ENCODE measurements around the gene AFAP1.

Gene AFAP1

GRCh38 chr4:7767966-7768365, 171.7 kb downstream of the AFAP1 start:
- DNase-seq (ENCODE audit: low spot score), result no peak

DNA sequence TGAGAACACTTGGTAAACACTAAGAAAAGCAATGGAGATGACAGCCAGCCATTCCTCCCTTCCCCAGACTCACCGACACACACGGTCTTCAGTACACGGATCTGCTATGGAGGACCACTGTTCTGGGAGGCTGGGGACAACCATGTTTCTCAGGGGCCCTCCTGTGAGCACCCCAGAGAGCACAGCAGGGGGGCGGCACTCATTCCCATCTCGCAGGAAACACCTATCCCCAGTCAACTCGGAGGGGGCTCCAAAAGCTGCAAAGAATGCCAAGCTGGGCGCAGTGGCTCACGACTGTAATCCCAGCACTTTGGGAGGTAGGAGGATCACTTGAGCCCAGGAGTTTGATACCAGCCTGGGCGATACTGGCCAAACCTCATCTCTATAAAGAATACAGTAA, 172.1 kb downstream of the AFAP1 start:
- DNase-seq (ENCODE audit: low spot score), result no peak

DNA sequence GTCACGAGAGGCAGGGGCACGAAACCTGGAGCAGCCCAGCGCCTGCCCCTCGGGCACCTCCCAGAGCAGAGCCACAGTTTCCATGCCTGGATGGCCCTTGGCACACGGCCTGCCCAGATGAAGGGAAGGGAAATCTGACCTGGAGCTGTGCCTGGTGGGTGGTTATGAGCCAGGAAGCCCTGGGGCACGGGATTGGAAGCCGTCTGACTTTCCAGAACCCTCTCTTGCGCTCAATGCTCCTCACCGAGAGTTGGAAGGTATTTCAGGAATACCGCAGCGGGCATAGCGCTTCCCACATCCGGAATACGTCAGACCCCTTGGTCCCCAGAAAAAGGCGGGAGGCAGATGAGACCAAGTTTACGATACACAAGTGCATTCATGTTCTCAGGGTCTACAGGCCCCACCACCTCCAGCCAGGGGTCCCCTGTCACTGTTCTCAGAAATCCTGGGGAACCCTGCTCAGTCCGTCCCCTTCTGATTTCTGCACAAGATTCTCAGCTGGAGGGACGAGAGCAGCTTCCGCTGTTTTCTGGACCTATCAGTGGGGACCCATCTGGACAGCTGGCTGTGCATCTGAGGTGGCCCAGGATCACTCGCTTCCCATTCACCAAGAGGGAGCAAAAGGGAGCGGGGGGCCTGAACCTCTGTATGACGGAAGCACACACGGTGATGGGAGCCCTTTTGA, 172.9 kb downstream of the AFAP1 start:
- DNase-seq (ENCODE audit: low spot score), result peak; percentile 58

DNA sequence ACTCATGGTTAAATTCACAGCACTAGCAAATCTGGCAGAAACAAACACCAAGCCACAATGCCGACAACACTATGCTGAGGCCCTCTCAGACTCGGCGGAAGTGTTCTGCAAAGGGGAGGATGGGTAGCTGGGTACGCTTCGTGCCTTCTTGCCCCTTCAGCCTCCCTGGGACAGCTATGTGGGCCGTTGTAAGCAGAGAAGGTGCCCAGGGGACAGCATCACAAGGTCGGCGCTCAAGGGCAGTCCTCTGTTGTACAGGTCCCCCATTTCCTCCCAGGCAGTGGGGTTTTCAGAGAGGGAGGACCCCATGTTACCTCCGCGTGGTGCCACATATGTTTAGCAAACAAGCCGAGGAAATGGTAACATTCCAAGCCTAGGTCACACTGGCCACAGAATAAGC, 173.6 kb downstream of the AFAP1 start:
- DNase-seq (ENCODE audit: low spot score), result no peak

DNA sequence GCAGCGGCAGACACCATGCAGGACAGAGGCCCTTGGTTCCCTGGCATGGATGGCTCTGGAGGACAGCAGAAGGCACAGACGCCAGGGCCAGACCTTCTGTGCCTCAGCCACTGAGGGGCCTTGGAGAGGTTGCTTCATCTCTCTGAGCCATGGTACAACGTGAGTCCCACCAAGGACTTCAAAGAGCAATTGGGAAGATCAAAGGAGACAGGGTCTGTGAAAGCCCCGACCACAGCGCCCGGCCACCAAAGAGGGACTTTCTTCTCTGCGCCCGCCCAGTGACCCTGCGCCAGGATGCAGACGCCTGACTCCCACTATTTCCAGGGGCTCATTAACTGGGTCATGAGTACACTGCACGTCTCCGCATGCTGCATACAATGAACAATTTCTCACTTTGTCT, 174.0 kb downstream of the AFAP1 start:
- DNase-seq (ENCODE audit: low spot score), result no peak

DNA sequence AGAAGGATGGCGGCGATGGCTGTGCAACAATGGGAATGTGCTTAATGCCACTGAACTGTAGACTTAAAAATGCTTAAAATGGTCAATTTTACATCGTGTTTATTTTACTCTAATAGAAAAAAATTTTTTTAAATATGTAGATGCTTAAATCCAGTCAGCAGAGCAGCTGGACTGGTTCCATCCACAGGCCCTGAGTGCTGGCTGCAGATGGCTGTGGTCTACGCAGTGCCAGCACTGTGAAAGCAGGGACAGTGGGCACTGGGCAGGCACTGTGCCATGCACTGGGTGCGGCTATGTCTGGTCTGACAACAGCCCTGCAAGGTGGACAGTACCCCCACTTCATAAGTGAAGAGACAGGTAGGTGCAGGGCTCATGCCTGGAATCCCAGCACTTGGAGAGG, 175.2 kb downstream of the AFAP1 start:
- no peak for DNase-seq (ENCODE audit: low spot score)

- DNase-seq (ENCODE audit: low spot score), result no peak
Measured at GRCh38 chr4:7763788-7764187, 175.9 kb downstream of the AFAP1 start.

- DNase-seq (ENCODE audit: low spot score), result no peak
Measured at GRCh38 chr4:7763106-7763505, 176.6 kb downstream of the AFAP1 start.

DNA sequence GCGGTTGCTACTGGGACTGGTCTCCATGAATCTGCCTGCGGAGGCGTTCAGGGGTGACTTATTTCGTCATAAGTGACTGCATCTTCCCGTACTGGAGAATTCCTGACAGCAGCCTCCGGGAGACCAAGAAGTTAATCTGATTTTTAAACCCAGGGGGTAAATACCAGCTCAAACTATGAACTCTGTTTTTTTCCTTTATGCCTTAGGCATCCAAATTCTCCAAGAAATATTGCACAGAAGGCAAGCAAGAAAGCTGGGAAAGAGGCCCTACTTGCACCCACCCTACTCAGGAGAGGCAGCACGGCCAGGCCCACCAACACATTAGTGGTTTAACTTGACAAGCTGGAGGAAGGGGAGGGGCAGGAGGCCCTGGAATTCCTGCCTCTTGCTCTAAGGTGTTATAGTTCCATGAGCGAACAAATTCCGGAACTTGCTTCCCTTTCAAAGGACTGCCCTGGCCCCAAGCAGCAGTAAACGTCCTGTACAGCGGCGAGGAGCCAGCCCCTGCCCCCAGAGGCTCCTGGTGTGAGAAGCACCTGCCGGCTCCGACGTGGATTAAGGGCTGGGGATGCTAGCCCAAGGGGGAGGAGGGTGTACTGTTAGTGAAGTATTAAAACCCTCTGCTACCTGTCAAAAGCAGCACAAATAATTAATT, 177.2 kb downstream of the AFAP1 start:
- no peak for DNase-seq (ENCODE audit: low spot score)

DNA sequence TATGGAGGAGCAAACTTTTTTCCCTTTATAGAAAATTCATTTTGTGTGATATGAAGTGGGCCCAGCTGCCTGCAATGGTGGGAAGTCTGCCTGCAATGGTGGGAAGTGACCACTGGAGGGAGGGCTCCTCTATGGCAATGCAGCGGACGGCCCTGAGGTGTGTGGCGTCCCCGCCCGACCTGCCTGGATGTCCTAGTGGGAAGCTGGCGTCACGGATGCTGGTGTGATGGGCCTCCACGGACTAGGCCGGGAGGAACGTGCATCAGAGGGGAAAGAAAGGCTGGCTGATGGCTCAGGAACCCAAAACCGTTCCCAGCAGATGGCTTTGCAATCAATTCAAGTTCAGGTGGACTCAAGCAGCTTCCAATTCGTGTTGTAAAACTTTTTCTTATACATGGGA, 177.9 kb downstream of the AFAP1 start:
- peak; percentile 47 for DNase-seq (ENCODE audit: low spot score)

- no peak for DNase-seq (ENCODE audit: low spot score)
Measured at GRCh38 chr4:7761312-7761711, 178.3 kb downstream of the AFAP1 start.

DNA sequence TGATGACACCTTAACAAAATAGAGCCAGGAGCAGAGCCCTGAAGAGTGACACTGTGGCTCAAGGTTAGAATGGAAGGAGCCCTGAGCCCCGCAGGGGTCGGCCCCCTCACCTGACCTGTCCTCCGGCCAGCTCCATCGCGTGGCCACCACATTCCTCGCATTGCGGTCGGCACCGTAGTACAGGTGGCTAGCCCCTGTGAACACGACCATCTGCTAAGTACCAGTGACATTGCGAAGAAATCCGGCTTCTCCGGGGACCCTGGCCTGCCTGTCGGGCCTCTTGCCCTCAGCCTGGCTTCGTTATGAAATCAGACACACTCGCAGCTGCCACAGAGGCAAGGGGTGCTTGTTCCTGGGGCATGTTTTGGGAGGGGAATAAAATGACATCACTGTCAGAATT, 179.0 kb downstream of the AFAP1 start:
- no peak for DNase-seq (ENCODE audit: low spot score)

DNA sequence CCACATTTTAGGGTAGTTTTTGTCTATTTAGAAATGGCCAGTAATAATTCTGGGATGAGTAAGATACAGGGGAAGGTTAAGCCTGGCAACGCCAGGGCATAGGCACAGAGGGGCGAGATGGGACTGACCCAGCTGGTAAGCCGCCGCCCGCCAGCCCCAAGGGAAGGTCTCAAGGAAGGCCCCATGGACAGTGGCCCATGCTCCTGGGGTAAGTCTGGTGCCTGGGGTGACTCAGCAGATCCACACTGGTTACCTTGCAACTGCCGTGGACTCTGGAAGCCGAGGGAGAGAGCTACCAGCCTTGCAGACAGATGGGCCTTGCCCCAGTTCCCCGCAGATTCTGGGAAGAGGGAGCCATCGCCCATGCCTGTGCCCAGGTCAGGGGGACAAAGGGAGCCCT, 179.4 kb downstream of the AFAP1 start:
- no peak for DNase-seq (ENCODE audit: low spot score)

DNA sequence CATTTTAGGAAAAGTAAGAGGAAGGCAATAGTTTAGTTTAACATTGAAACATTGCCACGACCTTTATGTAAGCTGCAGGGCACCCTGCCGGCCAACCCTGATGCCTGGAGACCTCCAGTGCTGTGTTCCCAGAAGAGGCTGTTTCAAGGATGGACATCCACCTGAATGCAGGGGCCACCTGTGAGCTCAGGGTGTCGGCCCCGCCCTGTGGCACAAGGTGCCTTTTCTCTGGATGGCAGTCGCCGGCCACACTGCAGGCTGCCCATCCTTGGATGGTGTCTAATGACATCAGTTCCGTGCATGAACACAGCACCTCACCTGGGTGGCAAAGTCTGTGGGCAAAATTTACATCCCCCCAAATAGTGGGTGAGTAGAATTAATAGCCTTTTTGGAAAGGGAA, 180.0 kb downstream of the AFAP1 start:
- no peak for DNase-seq (ENCODE audit: low spot score)

- no peak for DNase-seq (ENCODE audit: low spot score)
Measured at GRCh38 chr4:7759216-7759615, 180.4 kb downstream of the AFAP1 start.

DNA sequence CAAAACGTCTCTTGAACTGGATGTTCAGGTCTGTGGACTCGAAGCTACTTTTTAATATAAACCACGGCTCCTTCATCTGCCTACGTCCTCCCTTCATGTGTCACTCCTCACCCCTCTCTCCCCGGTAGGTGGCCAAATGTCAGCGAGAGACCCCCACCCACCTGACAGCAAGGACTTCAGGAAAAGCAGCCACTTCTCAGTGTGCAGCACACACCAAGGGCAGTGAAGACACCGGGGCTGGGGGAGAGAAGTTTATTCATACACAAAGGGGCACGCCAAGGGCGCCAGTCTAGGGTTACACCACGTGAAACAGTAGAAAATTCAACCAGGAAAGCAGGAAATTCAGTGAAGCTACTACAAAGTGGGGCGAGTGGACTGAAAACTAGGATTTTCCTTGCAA, 181.2 kb downstream of the AFAP1 start:
- DNase-seq (ENCODE audit: low spot score), result no peak

- no peak for DNase-seq (ENCODE audit: low spot score)
Measured at GRCh38 chr4:7757501-7758471, 181.9 kb downstream of the AFAP1 start.

DNA sequence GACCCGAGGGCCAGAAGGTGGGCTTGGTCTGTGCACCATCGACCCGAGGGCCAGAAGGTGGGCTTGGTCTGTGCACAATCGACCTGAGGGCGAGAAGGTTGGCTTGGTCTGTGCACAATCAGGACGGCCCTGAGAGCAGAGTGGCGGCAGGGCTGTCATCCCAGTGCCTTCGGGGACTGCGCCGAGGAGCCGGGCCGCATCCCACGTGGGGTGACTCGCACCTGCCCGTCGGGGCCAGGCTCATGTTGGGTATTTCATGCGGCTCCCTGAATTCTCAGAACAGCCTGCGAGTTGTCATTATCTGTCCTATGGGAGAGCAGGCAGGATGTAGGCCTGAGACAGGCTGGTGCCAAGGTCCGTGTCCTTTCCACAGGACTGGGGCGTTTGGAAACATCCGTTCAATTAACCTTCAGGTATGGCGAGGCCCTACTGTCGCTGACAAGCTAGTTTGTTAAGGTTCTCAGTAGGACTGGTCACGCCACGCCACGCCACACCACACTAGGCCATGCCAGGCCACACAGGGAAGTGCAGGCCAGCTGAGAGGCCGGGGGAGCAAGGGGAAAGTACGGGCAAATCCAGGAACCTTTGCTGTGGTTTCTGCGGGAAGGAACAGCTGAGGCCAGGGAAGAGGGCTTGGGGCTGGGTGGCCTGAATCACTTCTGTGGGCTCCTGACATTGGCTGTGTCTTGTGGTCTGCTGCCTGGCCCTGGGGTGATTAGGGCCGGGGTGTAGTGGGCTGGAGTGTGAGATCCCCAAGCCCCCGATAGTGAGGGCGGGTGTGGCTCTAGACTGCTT, 182.9 kb downstream of the AFAP1 start:
- no peak for DNase-seq (ENCODE audit: low spot score)

DNA sequence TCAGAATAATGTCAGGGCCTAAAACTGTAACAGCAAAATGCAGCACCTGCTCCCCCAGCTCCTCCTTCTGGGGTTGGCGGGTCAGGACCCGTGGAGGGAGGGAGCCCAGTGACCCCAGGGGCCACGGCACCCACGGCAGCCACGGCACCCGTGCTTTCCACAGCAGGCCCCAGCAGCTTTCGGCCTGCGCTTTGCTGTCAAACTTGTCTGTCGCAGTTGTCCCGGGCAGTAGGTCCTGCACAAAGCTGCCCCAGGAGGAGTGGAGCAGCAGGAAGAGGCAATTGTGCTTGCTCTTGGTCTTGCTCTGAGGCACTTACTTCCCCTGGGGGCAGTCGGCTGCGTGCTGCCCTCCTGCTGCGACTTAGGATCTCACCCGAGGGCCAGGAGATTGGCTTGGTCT, 183.6 kb downstream of the AFAP1 start:
- no peak for DNase-seq (ENCODE audit: low spot score)

- no peak for DNase-seq (ENCODE audit: low spot score)
Measured at GRCh38 chr4:7755561-7755960, 184.1 kb downstream of the AFAP1 start.

DNA sequence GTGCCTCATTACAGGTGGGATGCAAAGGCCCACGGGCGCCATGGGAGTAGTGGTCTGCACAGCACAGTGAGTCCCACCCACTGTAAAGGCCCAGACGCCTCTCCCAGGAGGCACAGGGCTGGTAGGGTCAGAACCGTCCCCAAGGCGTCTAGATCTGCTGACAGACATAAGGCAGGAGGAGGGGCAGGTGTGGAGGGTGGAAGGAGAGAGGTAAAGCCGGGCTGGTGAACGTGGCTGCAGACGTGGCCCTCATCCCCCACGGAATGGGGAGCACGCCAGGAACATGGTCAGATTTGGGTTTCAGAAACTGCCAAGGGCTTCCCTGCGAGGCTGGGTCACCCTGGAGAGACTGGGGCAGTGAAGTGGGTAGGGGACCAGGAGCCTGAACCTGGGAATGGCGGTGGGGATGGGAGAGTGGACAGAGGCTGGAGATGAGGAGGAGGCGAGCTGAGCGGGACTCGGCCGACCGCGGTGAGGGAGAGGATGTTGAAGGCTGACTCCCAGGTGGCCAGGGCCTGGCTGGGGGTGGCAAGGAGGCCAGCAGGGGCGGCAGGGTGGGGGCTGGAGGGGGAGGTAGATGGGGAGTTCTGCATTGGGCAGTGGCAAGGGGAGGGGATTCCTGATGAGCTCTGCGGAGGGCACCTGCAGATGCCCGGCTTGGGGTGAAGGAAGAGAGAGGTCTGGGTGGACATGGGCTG, 184.9 kb downstream of the AFAP1 start:
- DNase-seq (ENCODE audit: low spot score), result no peak

All from cerebellar cortex (tissue), 1 donor.